ENCODE results near the gene APBB2.
A peak's percentile ranks its signal among the peaks of the same experiment; 100 is the strongest.
"Not testable (repeated sequence)": the region's sequence is repeated elsewhere in the genome, so short reads cannot be mapped to it uniquely, and the experiment has no call there.

APBB2 gene

DNA sequence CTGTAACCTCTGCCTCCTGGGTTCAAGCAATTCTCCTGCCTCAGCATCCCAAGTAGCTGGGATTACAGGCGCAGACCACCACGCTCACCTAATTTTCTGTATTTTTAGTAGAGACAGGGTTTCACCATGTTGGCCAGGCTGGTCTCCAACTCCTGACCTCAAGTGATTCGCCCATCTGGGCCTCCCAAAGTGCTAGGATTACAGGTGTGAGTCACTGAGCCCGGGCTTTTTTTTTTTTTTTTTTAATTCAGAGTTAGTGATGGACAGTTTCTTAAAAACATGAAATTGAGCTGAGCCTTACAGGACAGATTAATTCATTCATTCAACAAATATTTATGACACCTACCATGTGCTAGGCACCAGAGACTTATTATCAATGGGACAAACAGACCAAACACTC is 313.8 kb downstream of the APBB2 start:
- not testable (repeated sequence) for H3K18ac ChIP-seq (ENCODE audit: low read length); H3K14ac ChIP-seq (ENCODE audit: low read length); H3K23ac ChIP-seq (ENCODE audit: low read length); H2AK5ac ChIP-seq (ENCODE audit: low read length); H3K27ac ChIP-seq (ENCODE audit: low read depth, low read length); H3K4me1 ChIP-seq (ENCODE audit: control insufficient read depth in 1 of 2, insufficient read depth in 2 of 2, low read length in 2 of 2); H3K4ac ChIP-seq (ENCODE audit: low read depth, low read length); H3K79me2 ChIP-seq (ENCODE audit: control insufficient read depth, insufficient read depth, low read length, poor library complexity); H2BK120ac ChIP-seq (ENCODE audit: insufficient read depth, low read length, poor library complexity); H2BK12ac ChIP-seq (ENCODE audit: low read length); H3K9ac ChIP-seq (ENCODE audit: low read length); H3K79me1 ChIP-seq (ENCODE audit: low read length); H2AFZ ChIP-seq (ENCODE audit: insufficient read depth, low read length, poor library complexity); H3K9me3 ChIP-seq (ENCODE audit: insufficient read depth, low read depth, low read length); H3K27me3 ChIP-seq (ENCODE audit: insufficient read depth, low read length); H4K12ac ChIP-seq (ENCODE audit: low read depth, low read length); H2BK5ac ChIP-seq (ENCODE audit: low read depth, low read length, poor library complexity); DNase-seq; H3K4me3 ChIP-seq (ENCODE audit: low read depth, low read length); H4K8ac ChIP-seq (ENCODE audit: low read depth, low read length); H4K91ac ChIP-seq (ENCODE audit: low read depth, low read length); H3K4me2 ChIP-seq (ENCODE audit: low read length)
- peaks cover 2 to 13% of the 10 kb centered on the region in 2 experiments for H3K36me3 ChIP-seq (ENCODE audit: control insufficient read depth in 1 of 2, insufficient read depth in 2 of 2, low read length in 2 of 2)
- no CpG with 5 or more reads among the region's 4 CpGs for WGBS (ENCODE audit: extremely low coverage, insufficient coverage, insufficient read length)

- DNase-seq = peak; percentile 68 to 89
- no peak overlapping the region for H3K14ac ChIP-seq (ENCODE audit: low read length)
- no peak overlapping the region for H4K12ac ChIP-seq (ENCODE audit: low read depth, low read length)
- no peaks in the 10 kb centered on the region for H3K4me1 ChIP-seq (ENCODE audit: control insufficient read depth in 1 of 2, insufficient read depth in 2 of 2, low read length in 2 of 2)
- H2AFZ ChIP-seq (ENCODE audit: insufficient read depth, low read length, poor library complexity) = no peak overlapping the region
- no peaks in the 10 kb centered on the region for H3K27me3 ChIP-seq (ENCODE audit: insufficient read depth, low read length)
- no peak overlapping the region for H3K23ac ChIP-seq (ENCODE audit: low read length)
- H3K79me1 ChIP-seq (ENCODE audit: low read length) = no peaks in the 10 kb centered on the region
- no peak overlapping the region for H3K18ac ChIP-seq (ENCODE audit: low read length)
- H3K9me3 ChIP-seq (ENCODE audit: insufficient read depth, low read depth, low read length) = no peaks in the 10 kb centered on the region
- H3K36me3 ChIP-seq (ENCODE audit: control insufficient read depth in 1 of 2, insufficient read depth in 2 of 2, low read length in 2 of 2) = peaks cover 8 to 24% of the 10 kb centered on the region in 2 experiments
- no peak overlapping the region for H3K4ac ChIP-seq (ENCODE audit: low read depth, low read length)
- H3K4me3 ChIP-seq (ENCODE audit: low read depth, low read length) = no peak overlapping the region
- whole genome bisulfite sequencing (ENCODE audit: extremely low coverage, insufficient coverage, insufficient read length) = no CpG with 5 or more reads among the region's 10 CpGs
- no peak overlapping the region for H2BK12ac ChIP-seq (ENCODE audit: low read length)
- H2BK5ac ChIP-seq (ENCODE audit: low read depth, low read length, poor library complexity) = no peak overlapping the region
- no peak overlapping the region for H3K4me2 ChIP-seq (ENCODE audit: low read length)
- H3K27ac ChIP-seq (ENCODE audit: low read depth, low read length) = no peak overlapping the region
- H2BK120ac ChIP-seq (ENCODE audit: insufficient read depth, low read length, poor library complexity) = no peak overlapping the region
- H3K79me2 ChIP-seq (ENCODE audit: control insufficient read depth, insufficient read depth, low read length, poor library complexity) = no peaks in the 10 kb centered on the region
- no peak overlapping the region for H3K9ac ChIP-seq (ENCODE audit: low read length)
- no peak overlapping the region for H2AK5ac ChIP-seq (ENCODE audit: low read length)
- H4K8ac ChIP-seq (ENCODE audit: low read depth, low read length) = no peak overlapping the region
- H4K91ac ChIP-seq (ENCODE audit: low read depth, low read length) = no peak overlapping the region
Measured at GRCh38 chr4:40897557-40898203, 316.7 kb downstream of the APBB2 start.

DNA sequence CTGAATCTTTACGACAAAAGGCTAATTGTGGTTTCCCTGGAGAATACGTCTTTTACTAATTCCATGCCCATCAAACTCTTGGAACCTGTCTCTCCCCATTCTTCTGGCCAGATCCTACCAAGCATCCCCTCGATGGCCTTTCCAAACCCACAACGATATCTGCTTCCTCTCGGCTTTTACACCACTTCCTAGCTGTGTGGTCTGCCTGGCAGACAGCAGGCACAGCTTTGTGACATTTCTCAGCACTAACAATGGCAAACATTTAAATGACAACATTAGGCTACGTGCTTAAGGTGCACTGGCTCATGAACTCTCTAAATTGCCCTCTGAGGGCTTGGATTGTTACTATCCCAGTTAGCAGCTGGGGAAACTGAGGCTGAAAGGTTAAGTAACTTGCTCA is 323.6 kb downstream of the APBB2 start:
- Histone ChIP-seq H3K4me2 (ENCODE audit: low read length) (no peak overlapping the region), H2BK120ac (ENCODE audit: insufficient read depth, low read length, poor library complexity) (no peak overlapping the region), H3K9me3 (ENCODE audit: insufficient read depth, low read depth, low read length) (peaks cover 5% of the 10 kb centered on the region), H3K27me3 (ENCODE audit: insufficient read depth, low read length) (no peaks in the 10 kb centered on the region), H4K12ac (ENCODE audit: low read depth, low read length) (no peak overlapping the region), H2AFZ (ENCODE audit: insufficient read depth, low read length, poor library complexity) (no peak overlapping the region), H2BK5ac (ENCODE audit: low read depth, low read length, poor library complexity) (no peak overlapping the region), H2AK5ac (ENCODE audit: low read length) (no peak overlapping the region), H4K8ac (ENCODE audit: low read depth, low read length) (no peak overlapping the region), H3K9ac (ENCODE audit: low read length) (no peak overlapping the region), H3K36me3 (ENCODE audit: control insufficient read depth in 1 of 2, insufficient read depth in 2 of 2, low read length in 2 of 2) (peaks cover 16 to 51% of the 10 kb centered on the region in 2 experiments), H3K79me1 (ENCODE audit: low read length) (no peaks in the 10 kb centered on the region), H3K4me3 (ENCODE audit: low read depth, low read length) (no peak overlapping the region), H3K4ac (ENCODE audit: low read depth, low read length) (no peak overlapping the region), H3K23ac (ENCODE audit: low read length) (no peak overlapping the region), H3K4me1 (ENCODE audit: control insufficient read depth in 1 of 2, insufficient read depth in 2 of 2, low read length in 2 of 2) (no peaks in the 10 kb centered on the region), H3K18ac (ENCODE audit: low read length) (no peak overlapping the region), H4K91ac (ENCODE audit: low read depth, low read length) (no peak overlapping the region), H3K27ac (ENCODE audit: low read depth, low read length) (no peak overlapping the region), H2BK12ac (ENCODE audit: low read length) (no peak overlapping the region), H3K79me2 (ENCODE audit: control insufficient read depth, insufficient read depth, low read length, poor library complexity) (no peaks in the 10 kb centered on the region), H3K14ac (ENCODE audit: low read length) (no peak overlapping the region)
- no peak for DNase-seq
- WGBS (ENCODE audit: extremely low coverage, insufficient coverage, insufficient read length) = no CpG with 5 or more reads among the region's 6 CpGs

GRCh38 chr4:40890199-40890598 is 324.1 kb downstream of the APBB2 start:
- H3K79me1 ChIP-seq (ENCODE audit: low read length) = no peaks in the 10 kb centered on the region
- H3K4me3 ChIP-seq (ENCODE audit: low read depth, low read length) = no peak overlapping the region
- H3K9me3 ChIP-seq (ENCODE audit: insufficient read depth, low read depth, low read length) = peaks cover 5% of the 10 kb centered on the region
- no peak for DNase-seq
- no peak overlapping the region for H2BK120ac ChIP-seq (ENCODE audit: insufficient read depth, low read length, poor library complexity)
- H2BK5ac ChIP-seq (ENCODE audit: low read depth, low read length, poor library complexity) = no peak overlapping the region
- H3K4me1 ChIP-seq (ENCODE audit: control insufficient read depth in 1 of 2, insufficient read depth in 2 of 2, low read length in 2 of 2) = no peaks in the 10 kb centered on the region
- no peak overlapping the region for H3K14ac ChIP-seq (ENCODE audit: low read length)
- no peak overlapping the region for H2AFZ ChIP-seq (ENCODE audit: insufficient read depth, low read length, poor library complexity)
- H3K18ac ChIP-seq (ENCODE audit: low read length) = no peak overlapping the region
- H3K36me3 ChIP-seq (ENCODE audit: control insufficient read depth in 1 of 2, insufficient read depth in 2 of 2, low read length in 2 of 2) = peaks cover 16 to 49% of the 10 kb centered on the region in 2 experiments
- no peak overlapping the region for H3K23ac ChIP-seq (ENCODE audit: low read length)
- WGBS (ENCODE audit: extremely low coverage, insufficient coverage, insufficient read length) = no CpG with 5 or more reads among the region's 18 CpGs
- no peak overlapping the region for H4K91ac ChIP-seq (ENCODE audit: low read depth, low read length)
- H3K4ac ChIP-seq (ENCODE audit: low read depth, low read length) = no peak overlapping the region
- no peak overlapping the region for H4K12ac ChIP-seq (ENCODE audit: low read depth, low read length)
- no peak overlapping the region for H3K27ac ChIP-seq (ENCODE audit: low read depth, low read length)
- H3K27me3 ChIP-seq (ENCODE audit: insufficient read depth, low read length) = no peaks in the 10 kb centered on the region
- no peak overlapping the region for H2AK5ac ChIP-seq (ENCODE audit: low read length)
- no peak overlapping the region for H3K4me2 ChIP-seq (ENCODE audit: low read length)
- H3K79me2 ChIP-seq (ENCODE audit: control insufficient read depth, insufficient read depth, low read length, poor library complexity) = no peaks in the 10 kb centered on the region
- no peak overlapping the region for H3K9ac ChIP-seq (ENCODE audit: low read length)
- H2BK12ac ChIP-seq (ENCODE audit: low read length) = no peak overlapping the region
- no peak overlapping the region for H4K8ac ChIP-seq (ENCODE audit: low read depth, low read length)
